Fibroblast of skin of right quadriceps (primary cell): ENCODE measurements around the gene NLRP6.
"Not testable (repeated sequence)": the region's sequence is repeated elsewhere in the genome, so short reads cannot be mapped to it uniquely, and the experiment has no call there.

Experiments used
- DNase-seq: peaks from one replicate; pipeline ENCODE4 v3.0.0-alpha.2; 2013

The NLRP6 gene

GRCh38 chr11:327581-327923 lies 49.3 kb downstream of the NLRP6 start:
- no peak for DNase-seq

GRCh38 chr11:328012-328411 lies 49.8 kb downstream of the NLRP6 start:
- DNase-seq: no peak

DNA sequence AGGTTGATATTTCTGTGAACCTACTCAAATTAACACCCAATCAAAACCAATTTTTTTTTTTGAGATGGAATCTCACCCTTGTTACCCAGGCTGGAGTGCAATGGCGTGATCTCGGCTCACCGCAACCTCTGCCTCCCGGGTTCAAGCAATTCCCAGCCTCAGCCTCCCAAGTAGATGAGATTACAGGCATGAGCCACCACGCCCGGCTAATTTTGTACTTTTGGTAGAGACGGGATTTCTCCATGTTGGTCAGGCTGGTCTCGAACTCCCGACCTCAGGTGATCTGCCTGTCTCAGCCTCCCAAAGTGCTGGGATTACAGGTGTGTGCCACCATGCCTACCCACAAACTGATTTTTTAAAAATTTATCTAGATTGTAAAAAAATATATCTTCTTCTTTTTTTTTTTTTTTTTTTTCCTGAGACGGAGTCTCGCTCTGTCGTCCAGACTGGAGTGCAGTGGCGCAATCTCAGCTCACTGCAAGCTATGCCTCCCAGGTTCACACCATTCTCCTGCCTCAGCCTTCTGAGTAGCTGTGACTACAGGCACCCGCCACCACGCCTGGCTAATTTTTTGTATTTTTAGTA lies 50.4 kb downstream of the NLRP6 start:
- DNase-seq: not testable (repeated sequence)

GRCh38 chr11:329886-330253 lies 51.7 kb downstream of the NLRP6 start:
- DNase-seq: no peak

- no peak for DNase-seq
Observed at GRCh38 chr11:330307-330693, 52.1 kb downstream of the NLRP6 start.

DNA sequence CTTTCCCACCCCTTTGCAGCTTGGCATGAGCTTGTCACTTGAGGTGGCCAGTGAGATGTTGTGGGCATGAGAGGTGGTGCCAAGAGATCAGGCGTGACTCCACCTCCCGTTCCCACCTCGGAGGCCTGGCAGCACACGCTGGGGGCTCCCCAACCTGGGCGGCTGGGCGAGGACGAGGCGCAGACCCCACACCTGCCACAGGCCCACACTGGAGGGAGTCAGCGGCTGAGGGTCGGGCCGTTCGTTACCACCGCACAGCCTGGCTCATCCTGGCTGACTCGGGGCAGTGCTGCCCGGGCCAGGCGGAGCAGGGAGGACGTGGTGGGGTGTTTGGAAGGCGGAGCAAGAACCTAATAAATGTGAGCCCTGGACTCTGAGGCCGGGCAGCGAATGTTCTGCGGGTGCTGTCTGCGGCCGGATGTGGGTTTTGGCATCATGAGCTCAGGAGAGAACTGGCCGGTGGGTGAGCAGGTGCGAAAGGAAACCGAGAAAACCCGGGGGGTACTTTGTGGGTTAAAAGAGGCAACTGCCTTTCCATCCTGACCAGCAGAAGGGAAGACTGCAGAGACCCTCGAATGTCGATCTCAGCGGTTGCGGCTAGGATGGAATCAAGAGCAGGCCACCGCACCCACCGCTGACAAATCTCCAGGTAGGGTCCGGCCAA lies 52.6 kb downstream of the NLRP6 start:
- DNase-seq: no peak

DNA sequence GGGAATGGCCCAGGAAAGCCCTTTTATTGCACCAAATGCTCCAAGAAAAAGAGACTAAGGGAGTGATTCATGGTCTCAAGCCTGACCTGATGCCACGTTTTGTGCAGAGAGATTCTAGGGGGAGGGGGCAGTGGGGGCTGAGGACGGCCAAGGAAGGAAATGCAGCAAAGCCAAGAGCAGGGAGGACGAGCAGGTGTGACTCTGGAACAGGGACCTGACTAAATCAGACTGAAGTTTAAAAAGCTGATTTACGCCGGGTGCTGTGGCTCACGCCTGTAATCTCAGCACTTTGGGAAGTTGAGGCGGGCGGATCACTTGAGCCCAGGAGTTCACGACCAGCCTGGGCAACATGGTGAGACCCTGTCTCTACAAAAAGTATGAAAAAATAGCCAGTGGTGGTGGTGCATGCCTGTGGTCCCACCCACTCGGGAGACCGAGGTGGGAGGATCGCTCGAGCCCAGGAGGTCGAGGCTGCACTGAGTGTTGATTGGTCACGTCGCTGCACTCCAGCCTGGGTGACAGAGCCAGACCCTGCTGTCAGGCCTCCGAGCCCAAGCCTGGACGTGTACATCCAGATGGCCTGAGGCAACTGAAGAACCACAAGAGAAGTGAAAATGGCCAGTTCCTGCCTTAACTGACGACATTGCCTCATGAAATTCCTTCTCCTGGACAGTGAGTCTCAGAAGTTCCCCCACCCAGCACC lies 53.3 kb downstream of the NLRP6 start:
- DNase-seq: no peak

GRCh38 chr11:332651-333480 lies 54.7 kb downstream of the NLRP6 start:
- no peak for DNase-seq

GRCh38 chr11:333616-334263 lies 55.5 kb downstream of the NLRP6 start:
- DNase-seq: not testable (repeated sequence)

DNA sequence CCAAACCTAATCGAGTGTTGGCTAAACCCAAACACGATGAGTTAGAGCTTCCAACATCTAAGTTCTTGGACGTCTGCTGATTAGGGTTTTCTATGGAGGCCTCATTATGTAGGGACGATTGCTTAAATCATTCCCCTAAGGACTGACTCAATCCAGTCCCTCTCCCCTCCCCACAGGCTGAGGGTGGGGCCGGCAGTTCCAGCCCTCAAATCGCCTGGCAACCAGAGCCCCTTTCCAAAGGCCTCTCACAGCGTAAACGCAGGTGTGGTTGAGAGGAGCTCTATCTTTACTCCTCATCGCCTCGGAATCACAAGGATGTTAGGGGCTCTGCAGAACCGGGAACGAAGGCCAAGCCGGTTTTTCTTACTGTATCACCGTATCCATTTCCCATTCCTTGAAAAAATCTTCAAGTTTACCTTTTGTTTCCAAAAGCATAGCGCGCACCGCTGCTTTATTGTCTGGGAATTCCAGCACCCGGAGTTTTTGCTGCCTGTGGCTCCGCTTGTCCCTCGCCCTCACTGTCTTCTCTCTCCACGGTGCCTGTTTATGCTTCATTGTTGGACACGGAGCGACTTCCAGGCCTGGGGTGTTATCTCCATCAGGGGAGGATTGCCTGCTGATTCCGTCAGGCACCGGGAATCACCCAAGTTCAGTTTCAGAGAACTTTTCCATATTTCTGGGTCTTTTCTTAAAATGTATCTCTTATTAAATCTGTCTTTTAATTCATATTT lies 56.2 kb downstream of the NLRP6 start:
- DNase-seq: no peak
